ENCODE measurements around the gene WFIKKN1. TPM values are rescaled to one million over a fixed set of nuclear protein-coding genes. Genes with fewer than 3 reads are reported as not detected.

Gene WFIKKN1
- total RNA-seq, 1 experiment from 2014 or later, result 0.47 TPM

GRCh38 chr16:661184-661821 is 30.5 kb downstream of the WFIKKN1 start:
- Histone ChIP-seq H3K36me3 (ENCODE audit: control insufficient read depth in 1 of 2, insufficient read depth in 2 of 2, low read length in 2 of 2) (no peaks in the 10 kb centered on the region), H3K27ac (ENCODE audit: low read depth, low read length) (peak overlapping the region; percentile 67; the same call in 1 of the 2 replicates), H3K4me2 (ENCODE audit: low read length) (peak overlapping the region; percentile 30; the same call in 1 of the 2 replicates), H3K9ac (ENCODE audit: low read length) (peak overlapping the region; percentile 33), H3K79me2 (ENCODE audit: insufficient read depth, low read length) (no peaks in the 10 kb centered on the region), H3K4me3 (replicated peaks in 1 of 2; ENCODE audit: low read depth in 1 of 2, low read length in 2 of 2) (no peak overlapping the region), H3K4me1 (ENCODE audit: control insufficient read depth in 1 of 2, insufficient read depth in 2 of 2, low read length in 2 of 2) (peaks cover 3 to 9% of the 10 kb centered on the region in 2 experiments; a peak in 2 of 4 replicates), H4K20me1 (ENCODE audit: insufficient read depth) (no peaks in the 10 kb centered on the region), H3K9me3 (ENCODE audit: control insufficient read depth in 1 of 2, insufficient read depth in 1 of 2, low read depth in 1 of 2, low read length in 2 of 2) (no peaks in the 10 kb centered on the region), H3K9me2 (ENCODE audit: insufficient read depth) (no peaks in the 10 kb centered on the region), H3K27me3 (ENCODE audit: insufficient read depth, low read length) (no peaks in the 10 kb centered on the region), H2AFZ (ENCODE audit: low read depth, low read length, poor library complexity, severe bottlenecking) (no peak overlapping the region)
- intact Hi-C loops (cut with micrococcal nuclease), result loop anchor here (2.0 kb wide), 1 partner anchor 83 kb away; no protein-coding TSS in a partner anchor
- ATAC-seq (no peak; the same call in 1 of the 2 replicates), DNase-seq (ENCODE audit: low read depth, low spot score) (no peak)
- ChIA-PET CTCF (interaction anchor here (1.0 to 2.6 kb wide), 2 partner anchors 13 to 82 kb away, joined by 3 to 13 read pairs; partner anchors contain the start of gene WDR90), RAD21 (ENCODE audit: low non-redundant PET in 1 of 2, low total read pairs in 2 of 2, uncharacterized antibody in 2 of 2, unreplicated experiment in 2 of 2) (no interaction called here), POLR2A (no interaction called here)
- TF ChIP-seq ZFX (IDR thresholded peaks at IDR 0.05) (no peak), REST (IDR thresholded peaks at IDR 0.05; ENCODE audit: low read depth) (no peak), EGR1 (IDR thresholded peaks at IDR 0.05; ENCODE audit: low read depth) (no peak), ELF1 (IDR thresholded peaks at IDR 0.05; ENCODE audit: borderline replicate concordance, low read depth) (no peak), JUND (IDR thresholded peaks at IDR 0.05) (no peak), ZNF274 (IDR thresholded peaks at IDR 0.05; ENCODE audit: low read depth, low read length) (no peak), EZH2 (IDR thresholded peaks at IDR 0.05) (no peak), SIN3A (IDR thresholded peaks at IDR 0.05; ENCODE audit: low read depth) (no peak), RAD21 (IDR thresholded peaks at IDR 0.05; ENCODE audit: low read depth) (no peak), CEBPB (IDR thresholded peaks at IDR 0.05; ENCODE audit: low read depth) (no peak), POLR2A (IDR thresholded peaks at IDR 0.05; ENCODE audit: borderline replicate concordance, extremely low read depth, insufficient read depth, insufficient read length) (no peak), MAX (IDR thresholded peaks at IDR 0.05) (no peak), EZH2phosphoT487 (IDR thresholded peaks at IDR 0.05; ENCODE audit: borderline replicate concordance) (no peak), CBX3 (IDR thresholded peaks at IDR 0.05; ENCODE audit: low read depth) (no peak), ATF3 (IDR thresholded peaks at IDR 0.05) (no peak)
- BruUV-seq (replicated peaks), result no TSS peak
